Right lobe of liver (tissue), 4 donors: ENCODE measurements around the gene EYA3.

Source experiments
- CTCF ChIP-seq, 4 donors: fragments of 200-600 bp in 3 of 4; fragments of 450-650 bp in 1 of 4; IDR thresholded peaks; one replicate each; pipeline versions ENCODE4 v1.5.1 to v1.8.0; 2016 to 2022; ENCODE audit warnings: antibody characterized with exemption in 4 of 4, mild to moderate bottlenecking in 2 of 4
- POLR2A ChIP-seq: fragments of 450-650 bp; IDR thresholded peaks from one replicate; pipeline ENCODE4 v1.6.1; 2017; ENCODE audit warnings: antibody characterized with exemption, mild to moderate bottlenecking
- donor health status: DM: no; HTN: no; CAD: no.
- donor health status: DM: no; HTN: no; CAD: no.
- donor health status: DM: no; HTN: yes; CAD: no.

- TF ChIP-seq POLR2A (no peak), CTCF (IDR thresholded peaks at IDR 0.05) (no peak)
Measured at GRCh38 chr1:27990920-27991537, 97.4 kb downstream of the EYA3 start.
